GM18502 (cell line): ENCODE results near the gene CLCN5.

Source experiments
- ATAC-seq: cut with Tn5 transposase; IDR thresholded peaks from one replicate; pipeline ENCODE4 v1.9.1; 2021; ENCODE audit warnings: mild to moderate bottlenecking; ENCODE audit not compliant: unreplicated experiment, poor library complexity

CLCN5 gene

GRCh38 chrX:49922291-49923241 lies at the start of gene CLCN5:
TSS of gene CLCN5 (plus strand) at chrX:49922596. CDS start at chrX:49925299, 2,703 bp downstream.
- peak; percentile 96 for ATAC-seq

DNA sequence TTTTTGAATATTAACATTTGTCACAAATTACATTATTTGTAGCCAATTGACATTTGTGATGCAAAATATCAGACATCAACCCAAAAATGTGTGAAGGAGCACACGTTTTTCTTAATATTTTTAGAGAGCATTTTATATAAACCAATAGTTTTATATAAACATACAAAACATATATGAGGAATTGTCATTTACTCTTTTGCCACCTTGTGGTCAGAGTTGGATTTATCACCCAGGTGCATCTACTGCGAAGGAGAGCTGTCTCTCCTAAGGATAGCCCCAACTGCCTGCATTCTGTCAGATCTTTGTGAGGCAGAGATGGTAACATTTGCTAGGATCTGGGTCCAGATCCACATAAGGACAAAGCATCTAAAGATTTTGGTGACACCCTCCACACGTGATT lies 45.6 kb upstream of the CLCN5 start:
- no peak for ATAC-seq

DNA sequence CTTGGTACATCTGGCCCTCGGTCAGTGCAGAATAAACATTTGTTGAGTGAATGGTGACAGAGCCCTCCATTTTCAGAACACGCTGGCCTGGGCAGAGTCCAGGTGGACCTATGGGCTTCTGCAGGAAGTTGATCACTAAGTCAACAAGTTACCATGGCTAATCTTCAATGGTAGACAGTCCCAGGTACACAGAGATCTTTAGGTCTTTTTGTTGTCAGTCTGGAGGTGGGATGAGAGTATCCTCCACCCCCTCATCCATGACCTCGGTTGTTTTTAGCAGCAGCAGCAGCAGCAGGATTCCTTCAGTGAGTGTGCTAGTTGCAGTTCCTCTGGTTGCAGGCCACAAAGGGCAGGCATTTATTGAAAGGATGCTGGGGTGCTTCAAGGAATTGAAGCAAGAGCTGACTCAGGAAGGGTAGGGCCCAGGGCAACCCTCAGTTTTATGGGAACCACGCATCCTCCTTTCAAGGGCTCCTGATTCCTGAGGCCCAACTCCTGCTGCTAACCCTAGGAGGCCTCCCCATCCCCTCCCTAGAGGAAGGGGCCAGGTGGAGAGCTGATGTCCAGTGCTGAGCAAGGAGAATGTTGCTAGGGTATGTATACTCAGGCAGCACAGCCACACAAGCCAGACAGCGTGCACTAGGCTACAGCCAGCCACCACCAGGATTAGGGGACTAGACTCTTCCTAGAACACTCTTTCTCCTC lies 44.8 kb upstream of the CLCN5 start:
- ATAC-seq: no peak

GRCh38 chrX:49878128-49878833 lies 44.1 kb upstream of the CLCN5 start:
- ATAC-seq: no peak

DNA sequence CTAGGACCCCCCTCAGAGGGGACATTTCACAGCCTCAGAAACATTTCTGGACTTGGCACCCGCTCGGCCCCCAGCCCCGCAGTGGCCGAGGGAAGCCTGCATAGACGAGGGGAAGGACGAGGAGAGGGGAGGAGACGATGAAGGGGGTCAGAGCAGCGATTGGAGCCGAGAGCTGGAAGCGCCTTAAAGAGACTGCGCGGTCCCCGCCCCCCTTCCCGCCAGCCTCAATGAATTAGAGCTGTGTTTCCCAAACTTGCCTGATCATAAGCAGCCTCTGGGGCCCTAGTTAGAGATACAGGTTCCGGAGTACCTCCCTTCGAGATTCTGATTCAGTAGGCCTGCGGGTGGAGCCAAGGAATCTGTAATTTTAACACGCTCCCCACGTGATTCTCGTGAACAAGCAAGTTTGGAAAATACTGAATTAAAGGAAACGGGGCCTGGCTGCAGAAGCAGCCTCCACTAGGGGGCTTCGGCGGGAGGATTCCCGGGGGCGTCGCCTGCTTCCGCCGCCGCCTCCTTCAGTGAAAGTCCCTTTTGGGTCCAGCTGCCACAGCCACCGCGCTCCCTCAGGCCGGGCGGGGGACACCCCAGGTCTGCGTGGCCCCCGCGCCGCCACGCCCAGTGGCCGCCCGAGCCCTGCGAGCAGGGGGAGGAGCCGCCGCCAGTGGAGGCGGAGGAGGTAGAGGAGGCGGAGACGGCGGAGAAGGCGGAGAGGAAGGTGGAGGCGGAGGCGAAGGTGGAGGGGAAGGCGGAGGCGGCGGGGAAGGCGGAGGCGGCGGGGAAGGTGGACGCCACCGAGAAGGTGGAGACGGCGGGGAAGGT lies 43.4 kb upstream of the CLCN5 start, which contains the start of gene USP27X:
Gene USP27X, plus strand, starts transcription at position 651 of the 822 bp plus-strand sequence. CDS start 824 bp downstream, outside the sequence.
- ATAC-seq: peak; percentile 93

- peak; percentile 17 for ATAC-seq
Measured at GRCh38 chrX:49879656-49880277, 42.6 kb upstream of the CLCN5 start.

DNA sequence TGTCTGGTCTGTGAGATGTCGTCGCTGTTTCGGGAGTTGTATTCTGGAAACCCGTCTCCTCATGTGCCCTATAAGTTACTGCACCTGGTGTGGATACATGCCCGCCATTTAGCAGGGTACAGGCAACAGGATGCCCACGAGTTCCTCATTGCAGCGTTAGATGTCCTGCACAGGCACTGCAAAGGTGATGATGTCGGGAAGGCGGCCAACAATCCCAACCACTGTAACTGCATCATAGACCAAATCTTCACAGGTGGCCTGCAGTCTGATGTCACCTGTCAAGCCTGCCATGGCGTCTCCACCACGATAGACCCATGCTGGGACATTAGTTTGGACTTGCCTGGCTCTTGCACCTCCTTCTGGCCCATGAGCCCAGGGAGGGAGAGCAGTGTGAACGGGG lies 41.7 kb upstream of the CLCN5 start:
- ATAC-seq: no peak

- ATAC-seq: peak; percentile 66
Measured at GRCh38 chrX:49884290-49884862, 38.0 kb upstream of the CLCN5 start.

- no peak for ATAC-seq
Measured at GRCh38 chrX:49892542-49892941, 29.9 kb upstream of the CLCN5 start.

- ATAC-seq: no peak
Measured at GRCh38 chrX:49896951-49897350, 25.4 kb upstream of the CLCN5 start.

- no peak for ATAC-seq
Measured at GRCh38 chrX:49901048-49901447, 21.3 kb upstream of the CLCN5 start.

- ATAC-seq: peak; percentile 58
Measured at GRCh38 chrX:49910344-49910743, 12.1 kb upstream of the CLCN5 start.

DNA sequence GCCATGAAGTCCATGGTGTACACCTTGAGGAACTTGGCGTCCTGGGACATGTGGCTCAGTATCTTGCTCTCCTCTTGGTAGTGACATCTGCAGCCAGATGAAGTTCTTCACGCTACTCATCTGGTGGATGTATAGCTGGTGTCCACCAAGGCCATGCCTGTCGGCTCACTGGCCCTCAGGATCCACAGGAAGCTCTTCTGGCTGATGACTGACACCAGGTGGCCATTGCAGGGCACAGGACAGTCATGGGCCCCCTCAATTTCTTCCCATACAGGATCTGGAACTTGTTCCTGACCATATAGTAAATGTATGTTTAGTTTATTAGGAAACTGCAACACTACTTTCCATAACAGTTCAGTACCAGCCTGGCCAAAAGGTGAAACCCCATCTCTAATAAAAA lies 10.3 kb upstream of the CLCN5 start:
- ATAC-seq: no peak

GRCh38 chrX:49912861-49913260 lies 9.5 kb upstream of the CLCN5 start:
- no peak for ATAC-seq

- ATAC-seq: no peak
Measured at GRCh38 chrX:49915361-49916222, 6.8 kb upstream of the CLCN5 start.

DNA sequence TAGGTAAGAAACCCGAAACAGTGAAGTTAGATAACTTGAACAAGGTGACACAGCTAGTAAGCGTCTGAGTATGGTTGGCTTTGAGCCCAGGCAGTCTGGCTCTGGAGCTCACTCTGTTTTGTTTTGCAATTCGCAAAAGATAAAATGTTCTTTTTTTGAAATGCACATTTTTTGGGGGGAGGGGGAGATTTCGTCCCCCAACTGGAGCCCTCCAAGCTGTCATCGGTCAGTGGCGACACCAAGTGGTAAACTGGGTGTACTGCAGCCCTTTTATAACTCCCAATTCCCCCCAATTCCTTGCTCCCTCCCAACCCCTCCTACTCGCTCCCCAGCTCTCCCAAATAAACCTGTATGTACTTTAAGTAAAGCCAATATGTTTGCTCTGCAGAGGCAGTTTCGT lies 2.8 kb upstream of the CLCN5 start:
- ATAC-seq: no peak

DNA sequence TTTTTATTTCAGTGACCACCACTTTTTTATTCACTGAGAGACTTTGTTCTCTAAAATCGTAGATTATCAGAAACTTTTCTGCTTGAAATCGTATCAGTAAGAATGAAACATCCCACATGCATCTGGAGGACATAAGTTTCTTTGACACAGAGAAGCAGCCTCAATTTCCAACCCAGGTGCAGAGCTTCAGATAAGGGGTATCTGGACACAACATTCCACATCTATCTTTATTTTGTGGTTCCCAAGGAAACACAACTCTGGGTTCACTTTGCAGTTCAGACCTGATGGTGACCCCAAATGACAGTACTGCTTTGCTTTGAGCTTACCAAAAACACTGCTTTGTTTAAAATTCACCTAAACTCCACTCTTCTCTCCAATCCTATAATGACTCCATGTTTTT lies 1.3 kb upstream of the CLCN5 start:
- ATAC-seq: no peak

DNA sequence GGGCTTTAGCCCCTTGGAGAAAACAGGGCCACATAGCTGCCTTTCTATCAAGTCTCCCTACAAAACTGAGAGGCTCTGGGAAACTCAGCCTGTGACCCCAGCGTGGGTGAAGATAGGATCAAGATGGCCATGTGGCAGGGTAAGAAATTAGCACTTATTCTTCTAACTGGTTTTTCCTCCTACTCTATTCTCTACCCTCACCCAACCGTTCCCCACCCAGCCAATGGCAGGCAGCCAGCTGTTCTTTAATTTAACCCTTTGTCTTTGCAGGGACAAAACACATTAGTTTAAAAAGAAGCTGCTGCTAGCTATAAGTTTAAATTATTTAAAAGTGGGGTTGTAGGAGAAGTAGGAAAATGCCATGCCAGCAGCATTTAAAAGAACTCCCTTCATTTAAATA lies 2.8 kb downstream of the CLCN5 start:
- ATAC-seq: no peak
